Lower leg skin (tissue), 4 donors: ENCODE results near the gene NDE1. TPM values are rescaled to one million over a fixed set of nuclear protein-coding genes. Genes with fewer than 3 reads are reported as not detected.

ENCODE experiments used
- DNase-seq, 2 donors: peaks; one replicate each; pipeline ENCODE4 v3.0.0-alpha.2; 2019; ENCODE audit warnings: low spot score in 2 of 2
- H3K4me3 ChIP-seq: fragments of 200-600 bp; sonication (generic); 2 replicates; pipeline ENCODE4 v1.5.1; 2017; ENCODE audit warnings: mild to moderate bottlenecking, low read depth; ENCODE audit not compliant: poor library complexity, severe bottlenecking
- POLR2A ChIP-seq, 2 donors: fragments of 450-650 bp; IDR thresholded peaks; one replicate each; pipeline ENCODE4 v1.6.1; 2016 to 2017; ENCODE audit warnings: antibody characterized with exemption in 2 of 2, mild to moderate bottlenecking in 1 of 2, moderate library complexity in 1 of 2
- WGBS, 2 donors: methylation state at CpG; one replicate each; pipeline ENCODE4 v1.1.5; 2018; 5-methylcytosine and 5-hydroxymethylcytosine counted together
- intact Hi-C: fragments of 100-400 bp; cut with DNase I; formaldehyde crosslinking; loops from one replicate; pipeline ENCODE4 v1.15.0; 2023; ENCODE audit warnings: low total_unique reads
- total RNA-seq, 4 donors: library from RNA; depleted of rRNA; stranded (reverse); fragments of >200 nt; gene quantifications; one replicate each; pipeline ENCODE4 v1.1.0, GENCODE V29; 2016
- TF ChIP-seq, protein P1 (sequence below), 3 donors: fragments of 450-650 bp; IDR thresholded peaks; one replicate each; pipeline ENCODE4 v1.5.1; 2016; ENCODE audit warnings: antibody characterized with exemption in 3 of 3, mild to moderate bottlenecking in 3 of 3, moderate library complexity in 2 of 3

Gene NDE1
- total RNA-seq, 4 donors from 2014 or later: 69.8 to 184 (median 85.1) TPM

GRCh38 chr16:15708997-15709396 is 59.0 kb downstream of the NDE1 start:
- no peak for DNase-seq
- intact Hi-C loops: no loop called here
- TF ChIP-seq POLR2A (IDR thresholded peaks at IDR 0.05): no peak
- TF ChIP-seq, protein P1, sequence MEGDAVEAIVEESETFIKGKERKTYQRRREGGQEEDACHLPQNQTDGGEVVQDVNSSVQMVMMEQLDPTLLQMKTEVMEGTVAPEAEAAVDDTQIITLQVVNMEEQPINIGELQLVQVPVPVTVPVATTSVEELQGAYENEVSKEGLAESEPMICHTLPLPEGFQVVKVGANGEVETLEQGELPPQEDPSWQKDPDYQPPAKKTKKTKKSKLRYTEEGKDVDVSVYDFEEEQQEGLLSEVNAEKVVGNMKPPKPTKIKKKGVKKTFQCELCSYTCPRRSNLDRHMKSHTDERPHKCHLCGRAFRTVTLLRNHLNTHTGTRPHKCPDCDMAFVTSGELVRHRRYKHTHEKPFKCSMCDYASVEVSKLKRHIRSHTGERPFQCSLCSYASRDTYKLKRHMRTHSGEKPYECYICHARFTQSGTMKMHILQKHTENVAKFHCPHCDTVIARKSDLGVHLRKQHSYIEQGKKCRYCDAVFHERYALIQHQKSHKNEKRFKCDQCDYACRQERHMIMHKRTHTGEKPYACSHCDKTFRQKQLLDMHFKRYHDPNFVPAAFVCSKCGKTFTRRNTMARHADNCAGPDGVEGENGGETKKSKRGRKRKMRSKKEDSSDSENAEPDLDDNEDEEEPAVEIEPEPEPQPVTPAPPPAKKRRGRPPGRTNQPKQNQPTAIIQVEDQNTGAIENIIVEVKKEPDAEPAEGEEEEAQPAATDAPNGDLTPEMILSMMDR (IDR thresholded peaks at IDR 0.05): no peak
- WGBS, 2 donors: 61 to 65% methylated on average over 7 of the region's 7 CpGs
- H3K4me3 ChIP-seq: no peak overlapping the region

GRCh38 chr16:15714393-15715172 is 64.5 kb downstream of the NDE1 start:
- WGBS, 2 donors: 92% methylated on average over 28 to 29 of the region's 29 CpGs
- intact Hi-C loops: no loop called here
- DNase-seq: no peak
- no peak for TF ChIP-seq POLR2A (IDR thresholded peaks at IDR 0.05)
- TF ChIP-seq, protein P1 (IDR thresholded peaks at IDR 0.05): no peak
- H3K4me3 ChIP-seq: no peak overlapping the region

- DNase-seq: no peak
- TF ChIP-seq, protein P1 (IDR thresholded peaks at IDR 0.05): no peak
- TF ChIP-seq POLR2A (IDR thresholded peaks at IDR 0.05): no peak
- no peak overlapping the region for H3K4me3 ChIP-seq
- 92 to 95% methylated on average over 5 of the region's 5 CpGs for WGBS, 2 donors
- intact Hi-C loops: no loop called here
Measured at GRCh38 chr16:15715221-15715620, 65.2 kb downstream of the NDE1 start.

DNA sequence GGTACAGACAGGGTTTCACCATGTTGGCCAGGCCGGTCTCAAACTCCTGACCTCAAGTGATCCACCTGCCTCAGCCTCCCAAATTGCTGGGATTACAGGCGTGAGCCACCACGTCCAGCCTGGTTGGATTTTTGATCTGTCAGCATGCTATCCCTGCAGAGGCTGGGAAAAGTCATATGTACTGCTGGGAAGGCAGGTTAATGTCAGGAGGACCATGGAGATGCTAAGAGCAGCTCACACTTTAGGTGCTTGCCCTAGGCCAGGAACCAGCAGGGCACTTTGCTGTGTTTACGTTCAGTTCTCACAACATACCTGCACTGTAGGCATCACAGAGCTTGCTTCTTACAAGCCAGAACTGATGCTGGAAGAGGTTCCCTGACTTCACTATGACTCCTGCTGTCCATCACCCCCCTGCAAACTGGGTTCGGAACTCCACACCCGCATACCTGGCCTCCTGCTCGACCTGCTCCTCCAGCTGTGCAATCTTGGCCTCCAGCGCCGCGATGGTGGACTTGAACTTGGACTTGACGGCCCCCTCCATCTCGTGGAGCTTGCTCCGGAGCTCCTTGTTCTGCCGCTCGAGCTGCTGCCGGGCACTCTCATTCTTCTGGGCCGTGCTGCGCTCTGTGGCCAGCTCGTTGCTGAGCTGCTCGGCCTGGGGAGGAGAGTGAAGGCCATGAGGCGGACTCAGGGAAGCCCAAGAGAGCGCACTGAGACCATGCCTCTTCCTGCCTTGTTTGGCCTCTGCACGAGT is 66.8 kb downstream of the NDE1 start:
- TF ChIP-seq, protein P1 (IDR thresholded peaks at IDR 0.05): no peak
- TF ChIP-seq POLR2A (IDR thresholded peaks at IDR 0.05): no peak
- H3K4me3 ChIP-seq: no peak overlapping the region
- intact Hi-C loops: no loop called here
- WGBS, 2 donors: 89 to 93% methylated on average over 23 of the region's 23 CpGs
- no peak for DNase-seq

- DNase-seq: no peak
- TF ChIP-seq, protein P1 (IDR thresholded peaks at IDR 0.05): no peak
- no peak for TF ChIP-seq POLR2A (IDR thresholded peaks at IDR 0.05)
- H3K4me3 ChIP-seq: no peak overlapping the region
- 96 to 98% methylated on average over 14 of the region's 14 CpGs for WGBS, 2 donors
- intact Hi-C loops: no loop called here
Measured at GRCh38 chr16:15721018-15721417, 71.0 kb downstream of the NDE1 start.
